ENCODE results near the gene CPNE7. TPM values are rescaled to one million over a fixed set of nuclear protein-coding genes. Genes with fewer than 3 reads are reported as not detected.

Gene CPNE7
- 0.58 TPM in 1 of 2 replicates, not detected in the other for total RNA-seq (2014; rRNA removed; shearing (Covaris generic))
- polyA plus RNA-seq (2015; cell fraction: cytosol; rRNA removed): not detected in 2 replicates
- 6.1 TPM in 1 of 2 replicates, not detected in the other for polyA plus RNA-seq (2015; cell fraction: nucleus; rRNA removed)

- in situ Hi-C loops (cut with HindIII; ENCODE audit: low pct_unique_long_range_greater_than_20kb, low sequenced_read_pairs): no loop called here
- no peak for DNase-seq (ENCODE audit: low read depth, low spot score)
These were observed at the start of gene CPNE7 for GRCh38 chr16:89575247-89576152. Gene CPNE7, plus strand, starts transcription at chr16:89575758. Its CDS starts 140 bp downstream, at chr16:89575898.

GRCh38 chr16:89529097-89529496, 46.5 kb upstream of the CPNE7 start:
- in situ Hi-C loops (cut with HindIII; ENCODE audit: low pct_unique_long_range_greater_than_20kb, low sequenced_read_pairs): no loop called here
- DNase-seq (ENCODE audit: low read depth, low spot score): no peak

GRCh38 chr16:89530401-89531381, 44.9 kb upstream of the CPNE7 start:
- in situ Hi-C loops (cut with HindIII; ENCODE audit: low pct_unique_long_range_greater_than_20kb, low sequenced_read_pairs): no loop called here

GRCh38 chr16:89531821-89532526, 43.6 kb upstream of the CPNE7 start:
- no peak for DNase-seq (ENCODE audit: low read depth, low spot score)
- in situ Hi-C loops (cut with HindIII; ENCODE audit: low pct_unique_long_range_greater_than_20kb, low sequenced_read_pairs): no loop called here

More at GRCh38 chr16:89530401-89531381, 44.9 kb upstream of the CPNE7 start:
- DNase-seq (ENCODE audit: low read depth, low spot score): no peak

GRCh38 chr16:89534252-89534756, 41.3 kb upstream of the CPNE7 start:
- in situ Hi-C loops (cut with HindIII; ENCODE audit: low pct_unique_long_range_greater_than_20kb, low sequenced_read_pairs): no loop called here
- DNase-seq (ENCODE audit: low read depth, low spot score): no peak

GRCh38 chr16:89536371-89536770, 39.2 kb upstream of the CPNE7 start:
- DNase-seq (ENCODE audit: low read depth, low spot score): no peak
- in situ Hi-C loops (cut with HindIII; ENCODE audit: low pct_unique_long_range_greater_than_20kb, low sequenced_read_pairs): no loop called here

GRCh38 chr16:89536886-89537548, 38.5 kb upstream of the CPNE7 start:
- in situ Hi-C loops (cut with HindIII; ENCODE audit: low pct_unique_long_range_greater_than_20kb, low sequenced_read_pairs): no loop called here

GRCh38 chr16:89537549-89537925, 38.0 kb upstream of the CPNE7 start:
- DNase-seq (ENCODE audit: low read depth, low spot score): no peak
- in situ Hi-C loops (cut with HindIII; ENCODE audit: low pct_unique_long_range_greater_than_20kb, low sequenced_read_pairs): no loop called here

More at GRCh38 chr16:89536886-89537548, 38.5 kb upstream of the CPNE7 start:
- no peak for DNase-seq (ENCODE audit: low read depth, low spot score)

GRCh38 chr16:89538286-89538685, 37.3 kb upstream of the CPNE7 start:
- DNase-seq (ENCODE audit: low read depth, low spot score): no peak
- in situ Hi-C loops (cut with HindIII; ENCODE audit: low pct_unique_long_range_greater_than_20kb, low sequenced_read_pairs): no loop called here

- in situ Hi-C loops (cut with HindIII; ENCODE audit: low pct_unique_long_range_greater_than_20kb, low sequenced_read_pairs): no loop called here
- no peak for DNase-seq (ENCODE audit: low read depth, low spot score)
These were observed 35.0 kb upstream of the CPNE7 start for GRCh38 chr16:89540557-89540956.

GRCh38 chr16:89541792-89542191, 33.8 kb upstream of the CPNE7 start:
- DNase-seq (ENCODE audit: low read depth, low spot score): no peak
- in situ Hi-C loops (cut with HindIII; ENCODE audit: low pct_unique_long_range_greater_than_20kb, low sequenced_read_pairs): no loop called here

- DNase-seq (ENCODE audit: low read depth, low spot score): no peak
- in situ Hi-C loops (cut with HindIII; ENCODE audit: low pct_unique_long_range_greater_than_20kb, low sequenced_read_pairs): no loop called here
These were observed 31.4 kb upstream of the CPNE7 start for GRCh38 chr16:89544113-89544512.

GRCh38 chr16:89544713-89545043, 30.9 kb upstream of the CPNE7 start:
- in situ Hi-C loops (cut with HindIII; ENCODE audit: low pct_unique_long_range_greater_than_20kb, low sequenced_read_pairs): no loop called here
- no peak for DNase-seq (ENCODE audit: low read depth, low spot score)

- no peak for DNase-seq (ENCODE audit: low read depth, low spot score)
- in situ Hi-C loops (cut with HindIII; ENCODE audit: low pct_unique_long_range_greater_than_20kb, low sequenced_read_pairs): no loop called here
These were observed 30.3 kb upstream of the CPNE7 start for GRCh38 chr16:89545044-89545830.

- in situ Hi-C loops (cut with HindIII; ENCODE audit: low pct_unique_long_range_greater_than_20kb, low sequenced_read_pairs): no loop called here
- DNase-seq (ENCODE audit: low read depth, low spot score): no peak
These were observed 29.6 kb upstream of the CPNE7 start for GRCh38 chr16:89545831-89546574.

GRCh38 chr16:89546781-89547180, 28.8 kb upstream of the CPNE7 start:
- DNase-seq (ENCODE audit: low read depth, low spot score): no peak
- in situ Hi-C loops (cut with HindIII; ENCODE audit: low pct_unique_long_range_greater_than_20kb, low sequenced_read_pairs): no loop called here

Measured in SK-MEL-5 (cell line).